GM12892 (cell line): Measurements from ENCODE around the gene NCLN.
"Not testable (repeated sequence)": the region's sequence is repeated elsewhere in the genome, so short reads cannot be mapped to it uniquely, and the experiment has no call there.

Experiments used
- POLR2A ChIP-seq: IDR thresholded peaks from 2 replicates; pipeline ENCODE4 v1.6.1; 2011; ENCODE audit warnings: low read depth, low read length, control low read depth
- POLR2AphosphoS5 ChIP-seq: IDR thresholded peaks from 2 replicates; pipeline ENCODE4 v1.6.1; 2011; ENCODE audit warnings: low read depth, low read length, control low read depth

DNA sequence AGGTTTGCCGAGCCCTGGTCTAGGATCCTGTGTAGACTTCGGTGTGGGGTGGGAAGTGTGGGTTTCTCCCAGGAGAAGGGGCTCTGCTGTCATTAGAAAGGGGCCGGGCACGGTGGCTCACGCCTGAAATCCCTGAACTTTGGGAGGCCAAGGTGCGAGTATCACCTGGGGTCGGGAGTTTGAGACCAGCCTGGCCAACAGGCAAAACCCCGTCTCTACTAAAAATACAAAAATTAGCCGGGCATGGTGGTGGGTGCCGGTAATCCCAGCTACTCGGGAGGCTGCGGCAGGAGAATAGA, 6.0 kb downstream of the NCLN start:
- TF ChIP-seq POLR2AphosphoS5, POLR2A: not testable (repeated sequence)
